Esophagus (tissue), 2 donors: ENCODE measurements around the gene HOXA3. TPM values are rescaled to one million over a fixed set of nuclear protein-coding genes. Genes with fewer than 3 reads are reported as not detected.
A peak's percentile ranks its signal among the peaks of the same experiment; 100 is the strongest.

Experiments used
- H3K27ac ChIP-seq, 2 donors: one replicate each; pipeline ENCODE4 v1.5.1; 2013; ENCODE audit warnings: low read depth in 2 of 2, mild to moderate bottlenecking in 2 of 2, inconsistent platforms in 1 of 2, low read length in 1 of 2, moderate library complexity in 1 of 2
- H3K27me3 ChIP-seq, 2 donors: one replicate each; pipeline ENCODE4 v1.6.1; 2013; ENCODE audit warnings: low read length in 2 of 2, control low read depth in 1 of 2, mild to moderate bottlenecking in 1 of 2; ENCODE audit not compliant: insufficient read depth in 2 of 2, control insufficient read depth in 1 of 2
- H3K36me3 ChIP-seq, 2 donors: one replicate each; pipeline ENCODE4 v1.6.1; 2013; ENCODE audit warnings: low read length in 1 of 2; ENCODE audit not compliant: control insufficient read depth in 2 of 2, insufficient read depth in 2 of 2
- H3K4me1 ChIP-seq, 2 donors: one replicate each; pipeline ENCODE4 v1.6.1; 2013; ENCODE audit warnings: low read length in 1 of 2; ENCODE audit not compliant: control insufficient read depth in 2 of 2, insufficient read depth in 2 of 2
- H3K4me3 ChIP-seq, 2 donors: one replicate each; pipeline ENCODE4 v1.5.1; 2013; ENCODE audit warnings: low read length in 2 of 2, mild to moderate bottlenecking in 2 of 2, low read depth in 1 of 2, moderate library complexity in 1 of 2
- H3K9me3 ChIP-seq, 2 donors: one replicate each; pipeline ENCODE4 v1.6.1; 2013; ENCODE audit warnings: mild to moderate bottlenecking in 2 of 2, low read depth in 1 of 2, low read length in 1 of 2, moderate library complexity in 1 of 2; ENCODE audit not compliant: control insufficient read depth in 2 of 2, insufficient read depth in 1 of 2
- WGBS, 2 donors: extraction: QIAGEN DNeasy Blood & Tissue Kit; methylation state at CpG; one replicate each; pipeline ENCODE4 v1.1.7; 2013; 5-methylcytosine and 5-hydroxymethylcytosine counted together
- polyA plus RNA-seq, 2 donors: library from polyadenylated mRNA; stranded (reverse); fragments of 200-250 nt; gene quantifications; one replicate each; pipeline ENCODE4 v1.2.3, GENCODE V29; 2013
- donor health status: healthy with polysubstance abuse.
- donor health status: Bipolar disorder and iron deficiency.

HOXA3 gene
- polyA plus RNA-seq, 2 donors, result 3.3 to 4.3 TPM

DNA sequence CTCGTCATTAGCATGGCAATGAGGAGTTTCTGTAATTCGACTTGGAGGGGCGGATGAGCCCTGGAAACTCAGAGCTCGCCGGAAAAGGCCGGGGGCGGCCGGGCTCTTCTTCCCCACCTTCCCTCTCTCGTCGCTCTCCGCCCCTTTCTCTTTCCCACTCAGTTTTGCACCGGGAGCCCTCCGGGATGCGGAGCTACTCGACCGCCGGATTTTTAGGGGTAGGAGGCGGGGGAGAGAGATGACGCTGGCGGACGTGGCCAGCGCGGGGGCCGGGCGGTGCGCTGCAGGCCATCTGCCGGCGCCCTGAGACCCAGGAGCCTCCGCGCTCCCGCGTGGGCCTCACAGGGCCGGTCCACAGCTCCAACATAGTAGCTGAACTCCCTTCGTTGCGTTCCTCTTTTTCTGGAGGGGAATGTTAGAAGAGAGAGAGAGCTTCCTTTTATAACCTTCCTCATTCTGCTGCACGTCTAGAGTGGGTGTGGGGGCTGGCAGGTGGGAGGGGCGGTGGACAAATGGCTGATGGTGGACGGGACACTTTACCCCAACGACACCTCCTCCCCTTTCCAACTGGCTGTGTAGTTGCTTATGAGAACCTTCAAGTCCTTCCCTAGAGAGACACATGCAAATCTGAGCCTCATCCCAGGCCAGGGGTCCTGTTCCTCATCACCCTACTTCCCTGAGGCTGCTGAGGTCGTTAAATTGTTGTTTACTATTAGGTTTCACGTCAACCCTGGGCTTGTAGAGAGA is 55.4 kb downstream of the HOXA3 start:
- Histone ChIP-seq H3K9me3 (no peaks in the 10 kb centered on the region), H3K27ac (peak overlapping the region; percentile 95 to 97), H3K36me3 (no peaks in the 10 kb centered on the region), H3K27me3 (no peaks in the 10 kb centered on the region), H3K4me3 (peak overlapping the region; percentile 89 to 91), H3K4me1 (peaks cover 4 to 5% of the 10 kb centered on the region in 2 donors)
- WGBS, 2 donors, result 0 to 1% methylated on average over 35 to 41 of the region's 41 CpGs

DNA sequence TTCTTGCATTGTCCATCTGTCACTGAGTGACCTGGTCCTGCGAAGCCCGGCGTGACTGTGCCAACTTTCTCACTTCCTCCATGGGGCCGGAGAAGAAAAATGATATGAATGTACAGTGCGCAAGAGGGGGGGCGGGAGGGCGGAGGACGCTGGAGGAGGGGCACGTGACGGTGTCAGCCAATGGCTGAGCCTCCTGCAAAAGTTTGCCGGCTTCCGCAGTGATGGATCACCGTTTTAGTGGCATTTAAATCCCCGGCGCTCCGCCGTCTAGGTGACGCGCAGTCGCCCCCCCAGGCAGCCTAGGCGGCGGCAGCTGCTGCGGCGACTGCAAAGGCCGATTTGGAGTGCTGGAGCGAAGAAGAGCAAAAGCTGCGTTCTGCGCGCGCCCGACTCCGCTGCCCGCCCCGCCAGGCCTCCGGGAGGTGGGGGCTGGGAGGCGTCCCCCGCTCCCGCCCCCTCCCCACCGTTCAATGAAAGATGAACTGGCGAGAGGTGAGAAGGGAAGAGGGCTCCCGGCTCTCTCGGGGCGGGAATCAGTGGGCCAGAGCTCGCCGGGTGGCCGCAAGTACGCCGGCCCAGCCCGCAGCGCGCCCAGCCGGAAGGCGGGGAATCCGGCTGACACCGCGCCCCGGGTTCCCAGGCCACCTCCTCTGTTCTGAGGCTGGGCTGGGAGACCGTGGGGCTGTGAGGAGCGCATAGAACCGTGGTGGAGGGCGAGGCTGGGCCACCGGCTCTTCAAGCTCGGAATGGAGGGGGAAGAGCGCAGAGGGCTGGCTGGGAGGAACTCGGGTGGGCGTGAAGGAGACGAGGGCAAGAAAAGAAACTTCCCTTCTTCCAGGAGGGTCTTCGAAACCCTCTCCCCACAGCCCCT is 56.3 kb downstream of the HOXA3 start, which contains the start of gene HOXA1:
Gene HOXA1 (minus strand): TSS at position 104 of the 871 bp plus-strand sequence. CDS start 88 bp downstream, at position 16.
- H3K27me3 ChIP-seq, result no peaks in the 10 kb centered on the region
- peaks cover 4 to 5% of the 10 kb centered on the region in 2 donors for H3K4me1 ChIP-seq
- 0 to 1% methylated on average over 58 to 68 of the region's 68 CpGs for WGBS, 2 donors

DNA sequence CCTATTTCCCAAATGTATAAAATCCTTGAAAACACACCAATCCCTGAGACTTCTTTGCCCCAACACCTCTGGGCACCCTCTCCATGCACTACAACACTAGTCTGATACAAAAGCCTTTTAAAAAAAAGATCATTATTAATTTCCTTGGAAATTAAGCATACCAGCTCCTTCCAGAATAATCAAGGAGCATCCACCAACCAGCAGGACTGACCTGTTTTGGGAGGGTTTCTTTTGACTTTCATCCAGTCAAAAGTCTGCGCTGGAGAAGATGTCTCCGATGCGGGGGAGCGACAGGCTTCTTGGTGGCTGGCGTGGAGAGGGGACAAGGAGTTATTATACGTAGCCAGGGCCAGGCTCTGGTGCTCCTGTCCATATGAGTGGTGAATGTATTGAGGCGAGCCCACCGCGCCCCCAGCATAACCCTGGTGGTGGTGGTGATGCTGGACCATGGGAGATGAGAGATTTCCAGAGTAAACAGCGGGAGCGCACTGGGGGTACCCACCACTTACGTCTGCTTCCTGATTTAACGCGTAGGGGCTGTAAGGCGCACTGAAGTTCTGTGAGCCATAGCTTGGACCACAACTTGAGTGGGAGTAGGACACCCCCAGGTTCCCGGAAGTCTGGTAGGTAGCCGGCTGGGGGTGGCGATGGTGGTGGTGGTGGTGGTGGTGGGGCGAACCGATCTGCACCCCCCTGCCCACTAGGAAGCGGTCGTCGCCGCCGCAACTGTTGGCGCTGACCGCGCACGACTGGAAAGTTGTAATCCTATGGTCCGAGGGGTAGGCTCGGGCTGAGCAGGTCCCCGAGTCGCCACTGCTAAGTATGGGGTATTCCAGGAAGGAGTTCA is 57.1 kb downstream of the HOXA3 start:
- no peaks in the 10 kb centered on the region for H3K36me3 ChIP-seq
- no peaks in the 10 kb centered on the region for H3K27me3 ChIP-seq
- peak overlapping the region; percentile 20 to 68 for H3K27ac ChIP-seq
- no peaks in the 10 kb centered on the region for H3K9me3 ChIP-seq
- WGBS, 2 donors, result 11 to 14% methylated on average over 30 to 33 of the region's 33 CpGs
- peaks cover 4 to 5% of the 10 kb centered on the region in 2 donors for H3K4me1 ChIP-seq
- H3K4me3 ChIP-seq, result peak overlapping the region; percentile 89 to 91

More for the DNA sequence above, 56.3 kb downstream of the HOXA3 start, which contains the start of gene HOXA1:
- H3K36me3 ChIP-seq, result no peaks in the 10 kb centered on the region
- peak within 1 kb of the TSS; percentile 89 to 91 for H3K4me3 ChIP-seq
- H3K9me3 ChIP-seq, result no peaks in the 10 kb centered on the region
- H3K27ac ChIP-seq, result peak within 1 kb of the TSS; percentile 95 to 97

DNA sequence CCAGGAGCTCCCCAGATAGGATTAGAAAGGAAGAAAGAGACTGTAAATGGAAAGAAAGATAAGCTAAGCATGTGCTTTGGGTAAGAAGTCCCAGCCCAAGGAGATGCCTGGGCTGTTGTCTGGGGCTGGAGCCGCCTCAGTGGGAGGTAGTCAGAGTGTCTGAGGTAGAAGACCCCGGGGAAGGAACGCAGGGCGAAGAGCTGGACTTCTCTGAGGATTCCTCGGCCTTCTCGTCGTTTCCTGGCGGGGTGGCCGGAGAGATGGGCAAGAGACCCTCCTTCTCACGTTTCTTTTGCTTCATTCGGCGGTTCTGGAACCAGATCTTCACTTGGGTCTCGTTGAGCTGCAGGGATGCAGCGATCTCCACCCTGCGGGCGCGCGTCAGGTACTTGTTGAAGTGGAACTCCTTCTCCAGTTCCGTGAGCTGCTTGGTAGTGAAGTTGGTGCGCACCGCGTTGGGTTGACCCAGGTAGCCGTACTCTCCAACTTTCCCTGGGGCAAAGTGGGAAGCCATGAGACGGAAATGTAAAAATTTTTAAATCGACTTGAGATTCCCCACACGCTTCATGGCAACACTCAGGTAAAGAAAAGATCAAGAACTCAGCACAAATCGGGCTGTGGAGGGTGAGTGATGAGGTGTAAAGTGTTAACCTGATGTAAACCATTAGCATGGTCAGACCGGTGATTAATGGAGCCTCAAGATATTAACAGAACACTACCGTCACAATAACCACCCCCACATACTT is 57.9 kb downstream of the HOXA3 start:
- peaks cover 4 to 5% of the 10 kb centered on the region in 2 donors for H3K4me1 ChIP-seq
- no peaks in the 10 kb centered on the region for H3K9me3 ChIP-seq
- 60 to 72% methylated on average over 29 of the region's 29 CpGs for WGBS, 2 donors
- H3K27me3 ChIP-seq, result no peaks in the 10 kb centered on the region
- H3K27ac ChIP-seq, result no peak overlapping the region
- no peaks in the 10 kb centered on the region for H3K36me3 ChIP-seq
- peak overlapping the region in 1 of 2 donors; percentile 91 for H3K4me3 ChIP-seq

DNA sequence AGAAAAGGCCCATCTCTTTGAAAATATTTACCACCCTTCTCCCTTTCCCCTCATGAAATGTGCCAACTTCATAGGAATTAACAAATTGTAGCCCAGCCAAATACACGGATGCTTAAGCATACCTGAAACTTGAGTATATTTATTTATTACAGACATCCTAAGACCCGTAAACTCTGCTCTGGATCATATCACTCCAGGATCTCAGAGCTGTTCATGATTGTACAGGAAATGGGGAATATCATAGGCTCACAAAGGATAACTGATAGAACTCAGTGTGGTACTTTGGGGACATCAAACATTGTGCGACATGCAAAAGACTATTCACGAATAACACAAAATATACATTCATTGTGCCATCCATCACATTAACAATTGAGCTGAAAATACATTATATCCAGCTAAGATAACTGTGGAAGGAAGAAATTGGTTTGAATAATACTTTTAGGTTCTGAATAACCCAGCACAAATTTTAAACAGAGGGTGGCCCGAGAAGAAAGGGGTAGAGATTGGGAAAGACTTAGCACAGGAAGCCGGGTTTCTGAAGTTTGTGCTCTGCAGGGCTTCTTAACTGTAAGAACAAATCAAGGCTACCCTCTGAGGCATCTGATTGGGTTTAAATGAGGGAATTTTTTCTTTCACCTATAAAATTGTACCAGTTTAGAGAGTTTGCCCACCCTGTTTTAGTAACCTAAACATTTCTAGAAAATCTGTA is 59.0 kb downstream of the HOXA3 start:
- Histone ChIP-seq H3K27me3 (peaks cover 0 to 2% of the 10 kb centered on the region in 2 donors), H3K36me3 (no peaks in the 10 kb centered on the region), H3K4me3 (no peak overlapping the region), H3K9me3 (no peaks in the 10 kb centered on the region), H3K4me1 (peaks cover 4 to 5% of the 10 kb centered on the region in 2 donors), H3K27ac (no peak overlapping the region)
- WGBS, 2 donors, result 71 to 77% methylated on average over 6 of the region's 6 CpGs

DNA sequence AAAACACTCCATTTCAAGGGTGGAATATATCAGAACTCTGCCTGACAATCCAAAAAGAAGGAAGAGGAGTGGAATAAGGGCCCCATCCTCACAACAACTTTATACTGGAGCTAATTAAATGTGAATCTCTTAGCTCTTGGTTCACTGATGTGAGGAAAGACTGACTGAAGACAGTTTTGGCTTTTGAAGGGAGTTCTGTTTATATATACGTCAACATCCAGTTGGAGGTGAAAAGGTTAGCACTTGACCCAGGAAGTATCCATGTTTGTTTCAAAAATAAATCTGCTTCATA is 59.6 kb downstream of the HOXA3 start:
- H3K36me3 ChIP-seq, result no peaks in the 10 kb centered on the region
- WGBS, 2 donors, result 70 to 90% methylated on average over 1 of the region's 1 CpG
- no peak overlapping the region for H3K4me3 ChIP-seq
- H3K4me1 ChIP-seq, result peaks cover 4 to 5% of the 10 kb centered on the region in 2 donors
- no peak overlapping the region for H3K27ac ChIP-seq
- H3K9me3 ChIP-seq, result no peaks in the 10 kb centered on the region
- H3K27me3 ChIP-seq, result peaks cover 0 to 4% of the 10 kb centered on the region in 2 donors

DNA sequence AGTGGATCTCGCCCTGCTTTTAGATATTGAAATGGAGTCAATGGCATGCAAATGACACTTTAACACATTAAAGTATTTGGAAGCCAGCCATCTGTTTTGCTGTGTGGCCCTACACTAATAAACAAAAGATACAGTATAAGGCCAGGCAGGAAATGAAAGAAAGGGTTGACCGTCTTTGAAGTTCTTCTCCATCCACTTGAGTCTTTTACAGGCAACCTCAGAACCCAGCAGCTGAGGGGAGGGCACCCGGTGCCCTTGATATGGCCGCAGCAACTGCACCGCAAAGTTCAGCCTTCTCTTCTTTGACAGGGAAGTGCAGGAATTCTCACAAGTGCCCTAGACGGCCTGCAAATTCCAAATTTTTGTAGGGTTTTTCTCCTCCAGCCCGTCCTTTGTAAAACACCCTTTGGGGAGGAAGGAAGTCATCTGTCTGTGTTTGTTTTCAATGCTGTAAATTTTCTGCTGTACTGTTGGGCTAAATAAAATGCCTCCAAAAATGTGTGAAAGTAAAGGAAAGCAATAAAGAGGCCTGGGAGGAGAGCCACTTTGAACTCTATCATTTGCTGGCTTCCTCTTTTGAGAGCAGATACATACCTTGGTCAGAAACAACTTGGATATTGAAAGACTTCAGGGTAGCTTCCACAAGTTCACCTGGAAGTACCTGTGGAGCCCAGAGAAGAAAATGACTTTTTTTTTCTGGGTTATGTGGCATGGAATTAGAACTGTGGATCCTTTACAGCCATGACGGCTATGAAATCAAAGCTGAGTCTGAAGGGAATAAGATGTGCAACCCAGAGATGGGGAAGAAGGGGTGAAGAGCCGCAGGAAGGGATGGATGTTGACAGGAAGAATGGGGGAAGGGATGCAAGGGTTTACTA is 60.2 kb downstream of the HOXA3 start:
- WGBS, 2 donors, result 67 to 78% methylated on average over 9 of the region's 9 CpGs
- peaks cover 0 to 4% of the 10 kb centered on the region in 2 donors for H3K27me3 ChIP-seq
- peaks cover 4 to 5% of the 10 kb centered on the region in 2 donors for H3K4me1 ChIP-seq
- H3K4me3 ChIP-seq, result no peak overlapping the region
- no peaks in the 10 kb centered on the region for H3K9me3 ChIP-seq
- H3K27ac ChIP-seq, result no peak overlapping the region
- no peaks in the 10 kb centered on the region for H3K36me3 ChIP-seq

DNA sequence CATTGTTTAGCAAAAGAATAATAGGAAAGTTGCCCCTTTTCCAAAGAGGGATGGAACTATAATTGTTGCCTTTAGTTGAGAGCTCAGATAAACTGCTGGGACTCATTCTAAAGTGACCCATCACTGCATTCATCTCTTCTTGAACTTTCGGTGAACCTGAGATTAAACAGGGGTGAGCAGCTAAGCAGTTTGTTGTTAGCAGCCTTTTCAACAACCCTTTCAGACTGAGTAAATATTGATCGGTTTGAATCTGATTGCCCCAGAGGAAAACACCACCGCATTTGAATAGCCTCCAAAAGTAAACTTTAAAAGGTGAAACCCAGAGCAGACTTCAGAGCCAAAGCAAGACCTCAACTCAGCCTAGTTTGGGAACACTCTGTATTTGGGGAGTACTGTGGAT is 61.3 kb downstream of the HOXA3 start:
- Histone ChIP-seq H3K9me3 (no peaks in the 10 kb centered on the region), H3K27ac (no peak overlapping the region), H3K4me3 (no peak overlapping the region), H3K27me3 (peaks cover 0 to 4% of the 10 kb centered on the region in 2 donors), H3K4me1 (peaks cover 4 to 5% of the 10 kb centered on the region in 2 donors), H3K36me3 (no peaks in the 10 kb centered on the region)
- 37 to 52% methylated on average over 3 of the region's 3 CpGs for WGBS, 2 donors
